HG03025 (cell line): ENCODE data around the gene SERTAD3.
"Not testable (repeated sequence)": the region's sequence is repeated elsewhere in the genome, so short reads cannot be mapped to it uniquely, and the experiment has no call there.

Source experiments
- ATAC-seq: cut with Tn5 transposase; IDR thresholded peaks from one replicate; pipeline ENCODE4 v1.9.1; 2021; ENCODE audit warnings: mild to moderate bottlenecking, moderate library complexity; ENCODE audit not compliant: unreplicated experiment, low FRiP score

SERTAD3 gene

GRCh38 chr19:40460185-40460584, 16.1 kb upstream of the SERTAD3 start:
- ATAC-seq: no peak

- ATAC-seq: no peak
Observed at GRCh38 chr19:40458597-40458974, 14.5 kb upstream of the SERTAD3 start.

- no peak for ATAC-seq
Observed at GRCh38 chr19:40457953-40458596, 13.9 kb upstream of the SERTAD3 start.

- ATAC-seq: no peak
Observed at GRCh38 chr19:40457048-40457447, 12.9 kb upstream of the SERTAD3 start.

- ATAC-seq: not testable (repeated sequence)
Observed at GRCh38 chr19:40453943-40454342, 9.8 kb upstream of the SERTAD3 start.

GRCh38 chr19:40453151-40453735, 9.1 kb upstream of the SERTAD3 start:
- no peak for ATAC-seq

- no peak for ATAC-seq
Observed at GRCh38 chr19:40452016-40452415, 7.9 kb upstream of the SERTAD3 start.

- ATAC-seq: no peak
Observed at GRCh38 chr19:40450664-40451063, 6.5 kb upstream of the SERTAD3 start.

- ATAC-seq: no peak
Observed at GRCh38 chr19:40449506-40449905, 5.4 kb upstream of the SERTAD3 start.

- ATAC-seq: no peak
Observed at GRCh38 chr19:40446263-40446784, 2.2 kb upstream of the SERTAD3 start.

- ATAC-seq: no peak
Observed at GRCh38 chr19:40445780-40446262, 1.7 kb upstream of the SERTAD3 start.

GRCh38 chr19:40444825-40445312, 734 bp upstream of the SERTAD3 start:
- ATAC-seq: no peak

- ATAC-seq: peak; percentile 58
Observed at GRCh38 chr19:40443131-40443999, 770 bp downstream of the SERTAD3 start.

GRCh38 chr19:40442328-40443130, 1.6 kb downstream of the SERTAD3 start:
- ATAC-seq: no peak

GRCh38 chr19:40441719-40442253, 2.3 kb downstream of the SERTAD3 start:
- ATAC-seq: no peak

- ATAC-seq: no peak
Observed at GRCh38 chr19:40438284-40438683, 5.9 kb downstream of the SERTAD3 start.

- ATAC-seq: no peak
Observed at GRCh38 chr19:40433391-40434216, 10.5 kb downstream of the SERTAD3 start.

GRCh38 chr19:40432760-40433159, 11.4 kb downstream of the SERTAD3 start:
- not testable (repeated sequence) for ATAC-seq

GRCh38 chr19:40431698-40432097, 12.4 kb downstream of the SERTAD3 start:
- no peak for ATAC-seq
